Smooth muscle cell of the brain vasculature (primary cell): Measurements from ENCODE around the gene VWA5B1.

Experiments
- DNase-seq: peaks from one replicate; pipeline ENCODE4 v3.0.0-alpha.2; 2012; ENCODE audit warnings: low read depth, low spot score

Gene VWA5B1

GRCh38 chr1:20366463-20367115, 75.9 kb downstream of the VWA5B1 start:
- DNase-seq = no peak

GRCh38 chr1:20367116-20367585, 76.5 kb downstream of the VWA5B1 start:
- DNase-seq = no peak

- no peak for DNase-seq
Observed at GRCh38 chr1:20367626-20368025, 77.0 kb downstream of the VWA5B1 start.

GRCh38 chr1:20368866-20369470, 78.3 kb downstream of the VWA5B1 start:
- no peak for DNase-seq

GRCh38 chr1:20370698-20371097, 80.0 kb downstream of the VWA5B1 start:
- DNase-seq = no peak

GRCh38 chr1:20371411-20371810, 80.7 kb downstream of the VWA5B1 start:
- DNase-seq = no peak

GRCh38 chr1:20371883-20372282, 81.2 kb downstream of the VWA5B1 start:
- no peak for DNase-seq

- no peak for DNase-seq
Observed at GRCh38 chr1:20372676-20373075, 82.0 kb downstream of the VWA5B1 start.

GRCh38 chr1:20373286-20373685, 82.6 kb downstream of the VWA5B1 start:
- DNase-seq = no peak

- DNase-seq = no peak
Observed at GRCh38 chr1:20373764-20374163, 83.1 kb downstream of the VWA5B1 start.

- no peak for DNase-seq
Observed at GRCh38 chr1:20375563-20375962, 84.9 kb downstream of the VWA5B1 start.

- no peak for DNase-seq
Observed at GRCh38 chr1:20376171-20376570, 85.5 kb downstream of the VWA5B1 start.

GRCh38 chr1:20376880-20377494, 86.3 kb downstream of the VWA5B1 start:
- no peak for DNase-seq

GRCh38 chr1:20377516-20378270, 87.0 kb downstream of the VWA5B1 start:
- no peak for DNase-seq

GRCh38 chr1:20379075-20379474, 88.4 kb downstream of the VWA5B1 start:
- DNase-seq = no peak

- no peak for DNase-seq
Observed at GRCh38 chr1:20380175-20380574, 89.5 kb downstream of the VWA5B1 start.

GRCh38 chr1:20380616-20381035, 90.0 kb downstream of the VWA5B1 start:
- DNase-seq = no peak

- DNase-seq = no peak
Observed at GRCh38 chr1:20381045-20381641, 90.5 kb downstream of the VWA5B1 start.

- DNase-seq = no peak
Observed at GRCh38 chr1:20381961-20382360, 91.3 kb downstream of the VWA5B1 start.

- no peak for DNase-seq
Observed at GRCh38 chr1:20382711-20383110, 92.0 kb downstream of the VWA5B1 start.

- DNase-seq = no peak
Observed at GRCh38 chr1:20383631-20384030, 93.0 kb downstream of the VWA5B1 start.

GRCh38 chr1:20385630-20386029, 95.0 kb downstream of the VWA5B1 start:
- no peak for DNase-seq
